Endodermal cell (in vitro differentiated cells): ENCODE data around the gene PPP2R2C. TPM values are rescaled to one million over a fixed set of nuclear protein-coding genes. Genes with fewer than 3 reads are reported as not detected.

Source experiments
- DNase-seq: peaks from one replicate; pipeline ENCODE4 v3.0.0-alpha.2; 2017
- H3K27ac ChIP-seq: 2 replicates; pipeline ENCODE4 v1.5.1; 2013; ENCODE audit warnings: mild to moderate bottlenecking, low read depth, low read length, moderate library complexity
- H3K27me3 ChIP-seq: 2 replicates; pipeline ENCODE4 v1.6.1; 2013; ENCODE audit warnings: mild to moderate bottlenecking, low read length, moderate library complexity; ENCODE audit not compliant: insufficient read depth, control insufficient read depth, poor library complexity, severe bottlenecking
- H3K36me3 ChIP-seq: 2 replicates; pipeline ENCODE4 v1.7.0; 2013; ENCODE audit warnings: mild to moderate bottlenecking, low read length, moderate library complexity; ENCODE audit not compliant: control insufficient read depth, insufficient read depth
- H3K4me1 ChIP-seq: one replicate; pipeline ENCODE4 v1.7.0; 2013; ENCODE audit warnings: low read length; ENCODE audit not compliant: control insufficient read depth, insufficient read depth
- H3K4me3 ChIP-seq: 2 replicates; pipeline ENCODE4 v1.5.1; 2013; ENCODE audit warnings: mild to moderate bottlenecking, low read length, moderate library complexity
- H3K9ac ChIP-seq: 2 replicates; pipeline ENCODE4 v1.6.1; 2013; ENCODE audit warnings: mild to moderate bottlenecking, low read length, moderate library complexity; ENCODE audit not compliant: poor library complexity, severe bottlenecking; ENCODE audit errors: extremely low read depth
- H3K9me3 ChIP-seq: 2 replicates; pipeline ENCODE4 v1.6.1; 2013; ENCODE audit warnings: mild to moderate bottlenecking, low read length, moderate library complexity; ENCODE audit not compliant: control insufficient read depth
- H3K27ac Mint-ChIP-seq: 2 replicates; pipeline ENCODE4 v1.8.0; 2020; ENCODE audit warnings: mixed read lengths
- H3K27me3 Mint-ChIP-seq: 2 replicates; pipeline ENCODE4 v1.8.0; 2021; ENCODE audit warnings: mild to moderate bottlenecking, mixed read lengths; ENCODE audit not compliant: insufficient read depth
- H3K36me3 Mint-ChIP-seq: 2 replicates; pipeline ENCODE4 v1.8.0; 2020; ENCODE audit warnings: low read depth, mixed read lengths
- H3K4me1 Mint-ChIP-seq: 2 replicates; pipeline ENCODE4 v1.8.0; 2020; ENCODE audit warnings: mixed read lengths
- H3K4me3 Mint-ChIP-seq: 2 replicates; pipeline ENCODE4 v1.8.0; 2020; ENCODE audit warnings: mild to moderate bottlenecking, moderate library complexity, mixed read lengths
- H3K9me3 Mint-ChIP-seq: 2 replicates; pipeline ENCODE4 v1.8.0; 2020; ENCODE audit warnings: mild to moderate bottlenecking, mixed read lengths
- WGBS, 2 experiments: methylation state at CpG; one replicate each; pipeline versions ENCODE4 v1.1.5 to v1.1.7; 2013; ENCODE audit warnings: missing lambda C conversion rate in 2 of 2, mixed read lengths in 1 of 2; ENCODE audit not compliant: insufficient coverage in 1 of 2, insufficient read length in 1 of 2; 5-methylcytosine and 5-hydroxymethylcytosine counted together
- total RNA-seq, 2 donors: library from RNA; stranded (reverse); fragmentation: NEBNext Ultra II Directional in 1 of 2; extraction: Animal tissue kit (Norgen Biotek cat#: 25700) in 1 of 2; gene quantifications; 2 replicates in 1 of 2; 3 replicates in 1 of 2; pipeline ENCODE4 v1.2.1, GENCODE V29; 2021
- TF ChIP-seq, protein P1 (sequence below): fragments of 200-600 bp; sonication (generic); conservative IDR thresholded peaks from 2 replicates; pipeline ENCODE4 v1.5.0; 2021; ENCODE audit warnings: antibody characterized with exemption, mild to moderate bottlenecking

Gene PPP2R2C
- total RNA-seq, 2 donors from 2014 or later: 4.4 to 19.2 TPM

DNA sequence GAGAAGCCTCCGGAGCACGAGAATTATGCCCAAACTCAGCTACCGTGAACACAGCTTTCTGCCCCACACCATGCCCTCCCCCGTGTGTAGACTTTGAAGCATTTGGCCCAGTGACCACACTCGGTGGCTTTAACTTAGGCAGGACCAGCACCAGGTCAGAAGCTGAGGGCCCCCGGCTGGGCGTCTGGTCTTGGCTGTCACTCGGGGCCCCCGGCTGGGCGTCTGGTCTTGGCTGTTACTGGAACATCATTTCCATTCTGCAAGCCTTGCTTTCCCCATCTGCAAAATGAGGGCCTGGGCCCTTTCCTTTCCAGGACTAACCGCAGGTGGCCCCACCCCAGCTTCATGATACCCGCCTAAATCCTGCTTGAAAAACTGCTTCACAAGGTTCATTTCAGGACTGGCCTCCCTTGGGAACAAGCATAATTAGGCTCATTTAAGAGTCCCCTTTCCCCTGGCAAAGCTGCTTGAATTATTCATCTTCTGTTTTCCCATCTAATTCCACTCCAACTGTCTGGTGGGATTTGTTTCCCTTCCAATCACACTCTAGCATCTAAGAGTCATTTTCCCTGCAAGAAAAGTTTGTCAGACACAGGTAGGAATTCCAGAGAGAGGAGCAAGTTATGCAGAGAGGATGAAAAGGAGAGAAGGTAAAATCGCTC, 120.3 kb downstream of the PPP2R2C start:
- Histone ChIP-seq H3K4me3 (no peak overlapping the region), H3K27me3 (no peaks in the 10 kb centered on the region), H3K27ac (no peak overlapping the region), H3K4me1 (no peaks in the 10 kb centered on the region), H3K9me3 (no peaks in the 10 kb centered on the region), H3K9ac (no peak overlapping the region), H3K36me3 (no peaks in the 10 kb centered on the region)
- no peaks in the 10 kb centered on the region for H3K36me3 Mint-ChIP-seq
- DNase-seq: no peak
- no peak overlapping the region for H3K4me3 Mint-ChIP-seq
- peaks cover 12% of the 10 kb centered on the region for H3K4me1 Mint-ChIP-seq
- H3K9me3 Mint-ChIP-seq: no peaks in the 10 kb centered on the region
- H3K27me3 Mint-ChIP-seq: no peaks in the 10 kb centered on the region
- TF ChIP-seq, protein P1, sequence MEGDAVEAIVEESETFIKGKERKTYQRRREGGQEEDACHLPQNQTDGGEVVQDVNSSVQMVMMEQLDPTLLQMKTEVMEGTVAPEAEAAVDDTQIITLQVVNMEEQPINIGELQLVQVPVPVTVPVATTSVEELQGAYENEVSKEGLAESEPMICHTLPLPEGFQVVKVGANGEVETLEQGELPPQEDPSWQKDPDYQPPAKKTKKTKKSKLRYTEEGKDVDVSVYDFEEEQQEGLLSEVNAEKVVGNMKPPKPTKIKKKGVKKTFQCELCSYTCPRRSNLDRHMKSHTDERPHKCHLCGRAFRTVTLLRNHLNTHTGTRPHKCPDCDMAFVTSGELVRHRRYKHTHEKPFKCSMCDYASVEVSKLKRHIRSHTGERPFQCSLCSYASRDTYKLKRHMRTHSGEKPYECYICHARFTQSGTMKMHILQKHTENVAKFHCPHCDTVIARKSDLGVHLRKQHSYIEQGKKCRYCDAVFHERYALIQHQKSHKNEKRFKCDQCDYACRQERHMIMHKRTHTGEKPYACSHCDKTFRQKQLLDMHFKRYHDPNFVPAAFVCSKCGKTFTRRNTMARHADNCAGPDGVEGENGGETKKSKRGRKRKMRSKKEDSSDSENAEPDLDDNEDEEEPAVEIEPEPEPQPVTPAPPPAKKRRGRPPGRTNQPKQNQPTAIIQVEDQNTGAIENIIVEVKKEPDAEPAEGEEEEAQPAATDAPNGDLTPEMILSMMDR: no peak
- WGBS, 2 experiments: 84 to 89% methylated on average over 6 to 13 of the region's 13 CpGs
- H3K27ac Mint-ChIP-seq: no peak overlapping the region

DNA sequence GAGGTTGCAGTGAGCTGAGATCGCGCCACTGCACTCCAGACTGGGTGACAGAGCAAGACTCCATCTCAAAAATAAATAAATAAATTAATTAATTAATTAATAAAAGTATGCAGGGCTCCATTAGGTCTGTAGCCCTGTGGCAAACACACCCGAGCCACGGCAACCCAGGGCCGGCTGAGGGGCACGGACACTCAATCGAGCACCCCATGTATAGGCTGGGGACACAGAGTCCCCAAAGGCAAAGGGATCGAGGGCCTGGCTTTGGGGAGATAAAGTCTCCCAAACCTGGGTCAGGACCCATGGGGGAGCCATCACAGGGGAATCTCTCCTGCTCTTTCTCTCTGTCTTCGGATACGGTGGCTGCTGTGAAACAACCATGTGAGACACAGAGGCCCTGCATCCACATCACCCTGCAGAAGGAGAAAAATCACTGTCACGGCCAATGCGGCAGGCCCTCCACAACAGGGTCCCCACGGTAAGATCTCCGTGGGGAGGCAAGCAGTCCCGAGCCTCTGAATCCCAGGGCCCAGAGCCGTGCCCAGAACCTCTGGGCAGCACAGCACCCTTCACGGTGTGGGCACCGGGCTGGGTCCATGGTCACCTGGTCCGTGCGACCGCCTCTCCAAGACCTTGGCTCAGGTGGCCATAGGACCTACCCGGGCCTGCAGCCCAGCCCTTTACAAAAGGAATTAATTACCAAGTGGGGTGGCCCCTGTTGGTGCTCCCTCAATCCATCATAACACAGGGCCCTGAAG, 121.0 kb downstream of the PPP2R2C start:
- no peak for DNase-seq
- Histone ChIP-seq H3K27me3 (no peaks in the 10 kb centered on the region), H3K9ac (no peak overlapping the region), H3K36me3 (no peaks in the 10 kb centered on the region), H3K9me3 (no peaks in the 10 kb centered on the region), H3K27ac (no peak overlapping the region), H3K4me1 (no peaks in the 10 kb centered on the region), H3K4me3 (no peak overlapping the region)
- Mint-ChIP-seq H3K9me3 (no peaks in the 10 kb centered on the region), H3K36me3 (no peaks in the 10 kb centered on the region), H3K27ac (no peak overlapping the region), H3K4me1 (peaks cover 12% of the 10 kb centered on the region), H3K27me3 (no peaks in the 10 kb centered on the region), H3K4me3 (no peak overlapping the region)
- 93 to 96% methylated on average over 15 to 20 of the region's 22 CpGs for WGBS, 2 experiments
- TF ChIP-seq, protein P1: no peak

DNA sequence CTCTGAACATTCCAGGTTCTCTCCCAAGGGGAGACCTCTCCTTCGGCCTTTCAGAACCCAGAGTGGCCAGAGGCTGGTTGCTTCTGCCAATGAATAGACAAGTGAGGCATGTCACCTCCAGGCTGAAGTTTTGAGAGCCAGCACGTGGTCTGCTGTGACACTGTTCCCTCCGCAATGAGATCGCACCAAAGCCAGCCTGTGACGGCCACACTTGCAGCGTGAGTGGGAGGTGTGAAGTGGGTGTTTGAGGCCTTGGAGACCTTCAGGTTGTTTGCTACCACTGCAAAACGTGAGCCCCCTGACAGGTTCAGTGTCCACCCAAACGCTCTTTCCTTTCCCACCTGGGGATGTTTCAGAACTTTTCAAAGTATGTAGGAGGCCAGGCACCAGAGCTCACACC, 121.8 kb downstream of the PPP2R2C start:
- DNase-seq: no peak
- Mint-ChIP-seq H3K4me1 (peaks cover 12% of the 10 kb centered on the region), H3K27ac (no peak overlapping the region), H3K36me3 (peaks cover 3% of the 10 kb centered on the region), H3K4me3 (no peak overlapping the region), H3K9me3 (no peaks in the 10 kb centered on the region), H3K27me3 (no peaks in the 10 kb centered on the region)
- Histone ChIP-seq H3K4me1 (no peaks in the 10 kb centered on the region), H3K4me3 (no peak overlapping the region), H3K9ac (no peak overlapping the region), H3K9me3 (no peaks in the 10 kb centered on the region), H3K36me3 (no peaks in the 10 kb centered on the region), H3K27me3 (no peaks in the 10 kb centered on the region), H3K27ac (no peak overlapping the region)
- TF ChIP-seq, protein P1: no peak
- WGBS, 2 experiments: 89 to 95% methylated on average over 6 to 8 of the region's 8 CpGs
